PFSK-1 (cell line): ENCODE measurements around the gene KIF6.

Experiments used
- POLR2AphosphoS5 ChIP-seq: IDR thresholded peaks from 2 replicates; pipeline ENCODE4 v1.6.1; 2012; ENCODE audit warnings: low read depth, mild to moderate bottlenecking, control low read depth, low read length, moderate library complexity
- REST ChIP-seq, 2 experiments: IDR thresholded peaks; 2 replicates each; pipeline versions ENCODE4 v1.6.1 to v1.8.0; 2011 to 2012; ENCODE audit warnings: low read depth in 2 of 2, low read length in 2 of 2, control low read depth in 1 of 2, inconsistent platforms in 1 of 2, mild to moderate bottlenecking in 1 of 2, moderate library complexity in 1 of 2; ENCODE audit not compliant: insufficient read depth in 1 of 2

GRCh38 chr6:39426073-39426456, 299.1 kb downstream of the KIF6 start:
- TF ChIP-seq REST (IDR thresholded peaks at IDR 0.05; ENCODE audit: insufficient read depth in 1 of 2, low read depth in 2 of 2, low read length in 2 of 2): no peak
- no peak for TF ChIP-seq POLR2AphosphoS5
